ENCODE data around the gene NRAS.

The NRAS gene

DNA sequence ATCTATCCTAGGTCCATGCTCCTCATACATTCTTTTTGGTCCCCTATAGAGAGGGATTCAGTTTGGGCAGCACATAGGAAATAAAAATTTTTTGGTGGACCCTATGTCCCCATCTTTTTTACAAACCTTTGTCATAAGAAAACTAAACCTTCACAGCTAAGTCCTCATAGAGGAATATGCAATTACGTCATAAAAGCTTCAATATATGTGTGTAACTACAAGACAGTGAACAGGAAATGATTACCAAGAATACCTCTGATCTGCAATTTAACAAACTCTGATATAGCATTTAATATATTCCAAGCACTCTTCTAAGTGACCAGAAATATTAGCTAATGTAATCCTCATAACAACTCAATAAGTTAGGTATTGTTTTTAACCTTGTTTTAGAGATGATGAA is 40.5 kb downstream of the NRAS start:
- DNase-seq (ENCODE audit: low read depth in 2 of 2), result no peak

DNA sequence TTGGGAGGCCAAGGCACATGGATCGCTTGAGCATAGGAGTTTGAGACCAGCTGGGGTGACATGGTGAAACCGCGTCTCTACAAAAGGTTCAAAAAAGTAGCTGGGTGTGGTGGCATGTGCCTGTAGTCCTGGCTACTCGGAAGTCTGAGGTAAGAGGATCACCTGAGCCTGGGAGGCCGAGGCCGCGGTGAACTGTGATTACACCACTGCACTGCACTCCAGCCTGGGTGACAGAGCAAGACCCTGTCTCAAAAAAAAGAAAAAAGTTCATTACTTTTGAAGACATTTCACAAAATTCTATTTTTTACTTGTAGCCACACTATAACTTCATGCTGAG is 44.7 kb downstream of the NRAS start:
- no peak for DNase-seq (ENCODE audit: low read depth in 2 of 2)

DNA sequence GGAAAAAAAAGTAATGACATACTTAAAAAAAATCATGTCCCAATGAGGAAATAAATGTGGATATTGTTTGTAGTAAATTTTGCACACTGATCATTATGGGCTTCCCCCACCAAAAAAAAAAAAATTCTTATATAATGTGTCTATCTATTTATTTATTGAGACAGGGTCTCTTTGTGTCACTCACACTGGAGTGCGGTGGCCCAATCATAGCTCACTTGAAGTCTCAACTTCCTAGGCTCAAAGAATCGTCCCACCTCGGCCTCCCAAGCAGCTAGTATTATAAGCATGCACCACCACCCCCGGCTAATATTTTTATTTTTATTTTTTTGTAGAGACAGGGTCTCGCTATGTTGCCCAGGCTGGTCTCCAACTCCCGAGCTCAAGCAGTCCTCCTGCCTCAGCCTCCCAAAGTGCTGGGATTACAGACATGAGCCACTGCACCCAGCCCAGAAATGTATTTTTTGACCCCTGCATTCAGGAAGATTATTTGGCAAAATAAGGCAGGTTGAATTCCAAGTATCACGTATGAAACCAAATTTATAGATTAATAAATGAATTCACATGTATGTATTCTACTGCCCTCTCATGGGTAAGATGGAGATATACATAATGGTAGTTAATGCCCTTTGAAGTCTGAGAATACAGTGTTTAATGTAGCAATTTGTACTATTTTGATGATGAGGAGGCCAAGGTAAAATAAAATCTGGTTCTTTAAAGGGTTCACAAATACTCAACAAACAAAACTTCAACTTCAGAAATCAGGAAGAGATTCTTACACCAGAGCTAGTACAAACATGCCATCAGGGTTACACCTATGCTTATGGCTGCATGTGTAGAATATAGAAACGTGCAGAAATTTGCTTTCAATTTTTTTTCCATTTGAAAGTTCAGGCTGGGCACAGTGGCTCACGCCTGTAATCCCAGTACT is 45.3 kb downstream of the NRAS start:
- no peak for DNase-seq (ENCODE audit: low read depth in 2 of 2)

- peak; percentile 82 to 87 for DNase-seq (ENCODE audit: low read depth in 2 of 2)
Measured at GRCh38 chr1:114670083-114671010, 46.2 kb downstream of the NRAS start.

GRCh38 chr1:114669562-114670082 is 46.9 kb downstream of the NRAS start, which contains the start of gene DENND2C:
TSS of gene DENND2C (minus strand) at chr1:114670049. CDS start at chr1:114625984, 44,065 bp downstream.
- no peak for DNase-seq (ENCODE audit: low read depth in 2 of 2)

DNA sequence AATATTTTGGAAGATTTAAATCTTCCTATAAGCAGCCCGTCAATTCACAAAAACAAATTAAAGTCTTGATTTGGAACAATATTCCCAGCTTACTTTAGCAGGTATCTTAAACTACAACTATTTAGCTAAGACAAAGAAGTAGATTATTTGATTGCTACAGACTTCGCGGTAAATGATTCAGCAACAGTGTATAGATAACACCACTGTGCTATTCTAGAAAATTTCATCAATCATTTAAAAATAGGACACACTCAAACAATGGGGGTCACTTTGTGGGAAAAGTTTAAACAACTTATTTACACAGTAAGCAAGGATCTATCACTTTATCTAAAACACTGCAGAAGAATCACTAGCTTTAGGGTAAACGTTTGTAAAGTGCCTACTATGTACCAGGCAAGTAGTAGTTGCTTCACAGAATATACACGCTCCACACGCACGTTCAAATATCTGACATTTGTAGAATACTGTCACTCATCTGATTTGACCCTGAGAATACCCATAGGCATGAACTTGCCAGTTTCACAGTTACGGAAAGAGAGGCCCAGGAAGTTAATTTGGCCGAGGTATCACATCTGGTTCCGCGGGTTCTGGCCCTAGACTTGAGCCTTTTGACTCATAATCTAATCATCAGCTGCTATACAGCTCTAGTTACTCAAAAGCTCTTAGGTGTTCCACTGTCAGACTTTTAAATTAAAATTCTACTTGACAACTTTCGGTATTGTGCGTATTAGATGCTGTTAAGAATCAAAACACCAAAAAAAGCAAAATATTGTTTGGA is 47.6 kb downstream of the NRAS start:
- no peak for DNase-seq (ENCODE audit: low read depth in 2 of 2)

DNA sequence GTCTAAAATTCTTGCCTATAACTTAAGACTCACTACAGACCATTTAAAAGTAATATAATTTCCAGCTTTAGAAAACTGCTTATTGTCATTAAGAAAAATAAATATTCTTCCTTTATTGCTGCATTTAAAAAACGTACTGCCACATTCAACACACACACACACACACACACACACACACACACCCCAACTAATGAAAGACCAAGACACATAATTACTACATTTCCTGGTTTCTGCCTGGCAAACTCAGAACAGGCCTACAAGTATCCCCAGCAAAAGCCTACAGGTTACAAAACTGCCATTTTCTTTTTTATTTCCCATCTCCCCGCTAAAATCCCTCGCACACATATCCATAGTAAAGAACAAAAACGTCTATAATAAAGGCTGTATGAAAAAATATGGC is 48.2 kb downstream of the NRAS start:
- DNase-seq (ENCODE audit: low read depth in 2 of 2), result no peak

DNA sequence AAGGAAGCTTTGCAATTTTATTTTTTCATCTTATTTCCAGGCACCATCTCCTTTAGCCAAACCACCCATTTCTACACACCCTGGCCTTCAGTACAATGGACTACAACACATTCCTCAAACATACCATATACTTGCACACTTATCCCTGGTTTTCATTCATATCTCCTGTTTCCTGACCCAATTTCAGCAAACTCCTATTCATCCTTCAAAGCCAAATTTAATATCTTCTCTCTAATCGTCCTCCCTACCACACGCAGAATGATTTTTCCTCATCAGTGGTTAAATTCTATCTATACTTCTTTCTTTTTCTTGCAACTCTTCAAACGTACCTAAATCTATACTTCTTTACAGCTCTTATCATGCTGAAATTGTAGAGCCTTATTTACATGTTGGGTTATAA is 49.6 kb downstream of the NRAS start:
- DNase-seq (ENCODE audit: low read depth in 2 of 2), result no peak

- DNase-seq (ENCODE audit: low read depth in 2 of 2), result no peak
Measured at GRCh38 chr1:114660238-114660637, 56.3 kb downstream of the NRAS start.
